ENCODE data around the gene MFAP4.

Gene MFAP4

DNA sequence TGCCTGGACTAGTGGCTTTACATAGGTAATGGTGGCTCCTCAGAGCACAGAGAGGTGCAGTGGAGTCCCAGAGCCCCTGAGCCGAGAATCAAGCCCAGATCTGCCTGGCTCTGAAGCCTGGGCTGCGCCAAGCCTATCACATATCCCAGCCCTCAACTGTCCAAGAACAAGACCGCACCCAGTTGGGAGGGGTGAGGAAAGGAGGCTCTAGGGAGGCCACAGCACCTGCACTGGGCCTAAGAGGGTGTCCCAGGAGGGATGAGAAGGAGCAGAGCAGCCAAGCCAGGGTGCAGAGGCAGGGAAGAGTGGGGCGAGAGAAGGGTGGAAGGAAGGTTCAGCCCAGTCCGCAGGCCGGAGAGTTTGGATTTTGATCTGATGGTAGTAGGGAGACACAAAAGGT lies 23.1 kb upstream of the MFAP4 start:
- no peaks in the 10 kb centered on the region for H3K4me1 ChIP-seq (ENCODE audit: insufficient read depth, low read length, poor library complexity, severe bottlenecking)
- no peaks in the 10 kb centered on the region for H3K36me3 ChIP-seq (ENCODE audit: insufficient read depth, low read length)
- no peak for TF ChIP-seq EZH2phosphoT487 (IDR thresholded peaks at IDR 0.05; ENCODE audit: borderline replicate concordance)
- no peak overlapping the region for H3K9ac ChIP-seq (ENCODE audit: low read depth, low read length, poor library complexity, severe bottlenecking)
- H3K9me3 ChIP-seq (ENCODE audit: insufficient read depth, low read depth, low read length), result no peaks in the 10 kb centered on the region
- no peaks in the 10 kb centered on the region for H3K79me2 ChIP-seq (ENCODE audit: insufficient read depth, low read length)
- no peak overlapping the region for H3K4me2 ChIP-seq (ENCODE audit: low read depth, low read length, poor library complexity, severe bottlenecking)
- H3K27me3 ChIP-seq (ENCODE audit: insufficient read depth, low read length, poor library complexity, severe bottlenecking), result no peaks in the 10 kb centered on the region
- no peaks in the 10 kb centered on the region for H3K9me2 ChIP-seq (replicated peaks; ENCODE audit: low read depth, low read length)
- H3F3A ChIP-seq (ENCODE audit: low read depth), result no peaks in the 10 kb centered on the region
- no peak overlapping the region for H3K4me3 ChIP-seq (ENCODE audit: low read length, poor library complexity, severe bottlenecking)
- no peaks in the 10 kb centered on the region for H4K20me1 ChIP-seq (ENCODE audit: insufficient read depth, low read length, poor library complexity, severe bottlenecking)
- H2AFZ ChIP-seq (ENCODE audit: low read length), result no peak overlapping the region

- H3K4me3 ChIP-seq (ENCODE audit: low read length, poor library complexity, severe bottlenecking), result no peak overlapping the region
- no peaks in the 10 kb centered on the region for H3K9me3 ChIP-seq (ENCODE audit: insufficient read depth, low read depth, low read length)
- no peak overlapping the region for H3K4me2 ChIP-seq (ENCODE audit: low read depth, low read length, poor library complexity, severe bottlenecking)
- TF ChIP-seq EZH2phosphoT487 (IDR thresholded peaks at IDR 0.05; ENCODE audit: borderline replicate concordance) (no peak), CTCF (conservative IDR thresholded peaks at IDR 0.05; ENCODE audit: low read length) (no peak)
- H3K4me1 ChIP-seq (ENCODE audit: insufficient read depth, low read length, poor library complexity, severe bottlenecking), result no peaks in the 10 kb centered on the region
- H3K9me2 ChIP-seq (replicated peaks; ENCODE audit: low read depth, low read length), result no peaks in the 10 kb centered on the region
- H2AFZ ChIP-seq (ENCODE audit: low read length), result no peak overlapping the region
- no peaks in the 10 kb centered on the region for H4K20me1 ChIP-seq (ENCODE audit: insufficient read depth, low read length, poor library complexity, severe bottlenecking)
- no peaks in the 10 kb centered on the region for H3K36me3 ChIP-seq (ENCODE audit: insufficient read depth, low read length)
- H3K9ac ChIP-seq (ENCODE audit: low read depth, low read length, poor library complexity, severe bottlenecking), result no peak overlapping the region
- no peaks in the 10 kb centered on the region for H3K27me3 ChIP-seq (ENCODE audit: insufficient read depth, low read length, poor library complexity, severe bottlenecking)
- no peaks in the 10 kb centered on the region for H3F3A ChIP-seq (ENCODE audit: low read depth)
- no peaks in the 10 kb centered on the region for H3K79me2 ChIP-seq (ENCODE audit: insufficient read depth, low read length)
Measured at GRCh38 chr17:19409509-19409908, 22.5 kb upstream of the MFAP4 start.

GRCh38 chr17:19409066-19409465 lies 22.1 kb upstream of the MFAP4 start:
- no peaks in the 10 kb centered on the region for H3K27me3 ChIP-seq (ENCODE audit: insufficient read depth, low read length, poor library complexity, severe bottlenecking)
- no peaks in the 10 kb centered on the region for H3K9me3 ChIP-seq (ENCODE audit: insufficient read depth, low read depth, low read length)
- TF ChIP-seq CTCF (conservative IDR thresholded peaks at IDR 0.05; ENCODE audit: low read length) (no peak), EZH2phosphoT487 (IDR thresholded peaks at IDR 0.05; ENCODE audit: borderline replicate concordance) (no peak)
- H3K79me2 ChIP-seq (ENCODE audit: insufficient read depth, low read length), result no peaks in the 10 kb centered on the region
- no peaks in the 10 kb centered on the region for H3K9me2 ChIP-seq (replicated peaks; ENCODE audit: low read depth, low read length)
- H3K36me3 ChIP-seq (ENCODE audit: insufficient read depth, low read length), result no peaks in the 10 kb centered on the region
- no peak overlapping the region for H3K4me2 ChIP-seq (ENCODE audit: low read depth, low read length, poor library complexity, severe bottlenecking)
- H3K9ac ChIP-seq (ENCODE audit: low read depth, low read length, poor library complexity, severe bottlenecking), result no peak overlapping the region
- H3F3A ChIP-seq (ENCODE audit: low read depth), result no peaks in the 10 kb centered on the region
- H4K20me1 ChIP-seq (ENCODE audit: insufficient read depth, low read length, poor library complexity, severe bottlenecking), result no peaks in the 10 kb centered on the region
- no peak overlapping the region for H3K4me3 ChIP-seq (ENCODE audit: low read length, poor library complexity, severe bottlenecking)
- no peaks in the 10 kb centered on the region for H3K4me1 ChIP-seq (ENCODE audit: insufficient read depth, low read length, poor library complexity, severe bottlenecking)
- H2AFZ ChIP-seq (ENCODE audit: low read length), result no peak overlapping the region

- Histone ChIP-seq H3K4me1 (ENCODE audit: insufficient read depth, low read length, poor library complexity, severe bottlenecking) (no peaks in the 10 kb centered on the region), H3F3A (ENCODE audit: low read depth) (no peaks in the 10 kb centered on the region), H3K9me2 (replicated peaks; ENCODE audit: low read depth, low read length) (no peaks in the 10 kb centered on the region), H3K4me3 (ENCODE audit: low read length, poor library complexity, severe bottlenecking) (no peak overlapping the region), H4K20me1 (ENCODE audit: insufficient read depth, low read length, poor library complexity, severe bottlenecking) (no peaks in the 10 kb centered on the region), H3K9ac (ENCODE audit: low read depth, low read length, poor library complexity, severe bottlenecking) (no peak overlapping the region), H3K4me2 (ENCODE audit: low read depth, low read length, poor library complexity, severe bottlenecking) (no peak overlapping the region), H2AFZ (ENCODE audit: low read length) (no peak overlapping the region), H3K27me3 (ENCODE audit: insufficient read depth, low read length, poor library complexity, severe bottlenecking) (no peaks in the 10 kb centered on the region), H3K79me2 (ENCODE audit: insufficient read depth, low read length) (no peaks in the 10 kb centered on the region), H3K36me3 (ENCODE audit: insufficient read depth, low read length) (no peaks in the 10 kb centered on the region), H3K9me3 (ENCODE audit: insufficient read depth, low read depth, low read length) (no peaks in the 10 kb centered on the region)
- TF ChIP-seq CTCF (conservative IDR thresholded peaks at IDR 0.05; ENCODE audit: low read length), result no peak
- no peak for TF ChIP-seq EZH2phosphoT487 (IDR thresholded peaks at IDR 0.05; ENCODE audit: borderline replicate concordance)
Measured at GRCh38 chr17:19408346-19408710, 21.3 kb upstream of the MFAP4 start.

Data from Loucy (cell line).